Bronchial epithelial cell (primary cell): ENCODE results near the gene SEZ6L. TPM values are rescaled to one million over a fixed set of nuclear protein-coding genes. Genes with fewer than 3 reads are reported as not detected.

Source experiments
- DNase-seq: peaks from one replicate; pipeline ENCODE4 v3.0.0-alpha.2; 2010; ENCODE audit warnings: low read depth
- FAIRE-seq: peaks from 2 replicates; lab custom pipeline; 2011; peaks lifted over from hg19 to GRCh38; lab: Jason Lieb, UNC
- H3K27me3 ChIP-seq: 2 replicates; pipeline ENCODE4 v1.5.1; 2011; ENCODE audit warnings: low read length; ENCODE audit not compliant: control insufficient read depth, insufficient read depth
- H3K36me3 ChIP-seq: 2 replicates; pipeline ENCODE4 v1.5.1; 2011; ENCODE audit warnings: low read length; ENCODE audit not compliant: control insufficient read depth, insufficient read depth
- H3K4me3 ChIP-seq: 2 replicates; pipeline ENCODE4 v1.5.1; 2011; ENCODE audit warnings: mild to moderate bottlenecking, low read depth, low read length, control low read depth
- total RNA-seq: library from RNA; depleted of rRNA; stranded (reverse); fragments of >200 nt; gene quantifications from 2 replicates; pipeline ENCODE4 v1.2.1, GENCODE V29; 2014
- TF ChIP-seq, protein P1 (sequence below): IDR thresholded peaks from 2 replicates; pipeline ENCODE4 v1.5.1; 2011; ENCODE audit warnings: mild to moderate bottlenecking, moderate library complexity, low read length, control low read depth, inconsistent platforms; ENCODE audit not compliant: insufficient read depth, severe bottlenecking

The SEZ6L gene
- total RNA-seq, 1 donor from 2014 or later, result not detected

DNA sequence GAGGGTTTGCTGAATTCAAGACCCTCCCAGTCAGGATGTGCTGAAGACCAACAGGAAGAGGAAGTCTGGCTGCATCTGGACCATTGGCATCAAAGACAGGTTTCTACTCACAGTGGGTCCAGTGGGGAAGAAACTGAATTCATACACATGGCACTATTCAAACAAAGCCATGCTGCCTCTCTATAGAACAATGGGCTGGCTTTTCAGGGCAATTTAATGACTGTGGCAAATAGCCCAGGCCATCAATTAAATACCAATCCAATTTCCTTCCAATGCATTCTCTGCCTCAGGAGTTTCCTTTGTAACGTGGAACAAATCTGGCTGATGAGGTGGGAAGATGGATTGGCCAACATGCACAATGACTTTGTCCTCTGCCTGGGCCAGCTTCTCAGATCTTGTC is 98.6 kb downstream of the SEZ6L start:
- TF ChIP-seq, protein P1, sequence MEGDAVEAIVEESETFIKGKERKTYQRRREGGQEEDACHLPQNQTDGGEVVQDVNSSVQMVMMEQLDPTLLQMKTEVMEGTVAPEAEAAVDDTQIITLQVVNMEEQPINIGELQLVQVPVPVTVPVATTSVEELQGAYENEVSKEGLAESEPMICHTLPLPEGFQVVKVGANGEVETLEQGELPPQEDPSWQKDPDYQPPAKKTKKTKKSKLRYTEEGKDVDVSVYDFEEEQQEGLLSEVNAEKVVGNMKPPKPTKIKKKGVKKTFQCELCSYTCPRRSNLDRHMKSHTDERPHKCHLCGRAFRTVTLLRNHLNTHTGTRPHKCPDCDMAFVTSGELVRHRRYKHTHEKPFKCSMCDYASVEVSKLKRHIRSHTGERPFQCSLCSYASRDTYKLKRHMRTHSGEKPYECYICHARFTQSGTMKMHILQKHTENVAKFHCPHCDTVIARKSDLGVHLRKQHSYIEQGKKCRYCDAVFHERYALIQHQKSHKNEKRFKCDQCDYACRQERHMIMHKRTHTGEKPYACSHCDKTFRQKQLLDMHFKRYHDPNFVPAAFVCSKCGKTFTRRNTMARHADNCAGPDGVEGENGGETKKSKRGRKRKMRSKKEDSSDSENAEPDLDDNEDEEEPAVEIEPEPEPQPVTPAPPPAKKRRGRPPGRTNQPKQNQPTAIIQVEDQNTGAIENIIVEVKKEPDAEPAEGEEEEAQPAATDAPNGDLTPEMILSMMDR, result no peak
- no peak for DNase-seq
- H3K4me3 ChIP-seq, result no peak overlapping the region
- no peaks in the 10 kb centered on the region for H3K27me3 ChIP-seq
- H3K36me3 ChIP-seq, result no peaks in the 10 kb centered on the region
- FAIRE-seq, result no peak

DNA sequence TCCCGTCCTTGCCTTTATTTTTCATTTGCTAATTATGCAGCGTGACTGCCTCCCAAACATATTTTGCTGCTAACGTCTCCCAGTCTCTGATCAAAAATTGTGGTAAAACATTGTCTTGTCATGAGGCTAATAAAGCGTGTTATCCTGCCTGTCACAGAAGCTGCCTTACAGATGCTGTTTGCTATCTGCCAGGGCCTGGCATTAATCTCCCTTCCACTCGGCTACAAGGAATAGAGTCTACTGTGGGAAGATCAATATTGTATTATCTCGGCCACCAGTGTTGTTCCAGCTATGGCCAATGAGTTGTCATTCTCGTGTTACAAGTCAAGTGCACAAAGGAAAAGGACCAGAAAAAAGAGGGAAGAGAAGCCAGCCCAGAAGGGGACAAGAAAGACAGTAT is 100.3 kb downstream of the SEZ6L start:
- TF ChIP-seq, protein P1, result no peak
- no peak overlapping the region for H3K4me3 ChIP-seq
- H3K27me3 ChIP-seq, result no peaks in the 10 kb centered on the region
- FAIRE-seq (no peak), DNase-seq (no peak)
- H3K36me3 ChIP-seq, result no peaks in the 10 kb centered on the region

DNA sequence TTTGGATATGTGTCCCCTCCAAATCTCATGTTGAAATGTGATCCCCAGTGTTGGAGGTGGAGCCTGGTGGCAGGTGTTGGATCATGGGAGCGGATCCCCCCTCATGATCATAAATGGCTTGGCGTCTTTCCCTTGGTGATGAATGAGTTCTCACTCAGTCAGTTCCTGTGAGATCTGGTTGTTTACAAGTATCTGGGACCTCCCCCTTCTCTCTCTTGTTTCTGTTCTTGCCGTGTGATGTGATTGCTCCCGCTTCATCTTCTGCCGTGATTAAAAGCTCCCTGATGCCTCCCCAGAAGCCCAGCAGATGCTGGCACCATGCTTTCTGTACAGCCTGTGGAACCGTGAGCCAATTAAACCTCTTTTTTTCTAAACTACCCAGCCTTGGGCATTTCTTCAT is 102.2 kb downstream of the SEZ6L start:
- FAIRE-seq, result peak; percentile 13
- Histone ChIP-seq H3K27me3 (no peaks in the 10 kb centered on the region), H3K36me3 (no peaks in the 10 kb centered on the region), H3K4me3 (no peak overlapping the region)
- TF ChIP-seq, protein P1, result no peak
- DNase-seq, result no peak

DNA sequence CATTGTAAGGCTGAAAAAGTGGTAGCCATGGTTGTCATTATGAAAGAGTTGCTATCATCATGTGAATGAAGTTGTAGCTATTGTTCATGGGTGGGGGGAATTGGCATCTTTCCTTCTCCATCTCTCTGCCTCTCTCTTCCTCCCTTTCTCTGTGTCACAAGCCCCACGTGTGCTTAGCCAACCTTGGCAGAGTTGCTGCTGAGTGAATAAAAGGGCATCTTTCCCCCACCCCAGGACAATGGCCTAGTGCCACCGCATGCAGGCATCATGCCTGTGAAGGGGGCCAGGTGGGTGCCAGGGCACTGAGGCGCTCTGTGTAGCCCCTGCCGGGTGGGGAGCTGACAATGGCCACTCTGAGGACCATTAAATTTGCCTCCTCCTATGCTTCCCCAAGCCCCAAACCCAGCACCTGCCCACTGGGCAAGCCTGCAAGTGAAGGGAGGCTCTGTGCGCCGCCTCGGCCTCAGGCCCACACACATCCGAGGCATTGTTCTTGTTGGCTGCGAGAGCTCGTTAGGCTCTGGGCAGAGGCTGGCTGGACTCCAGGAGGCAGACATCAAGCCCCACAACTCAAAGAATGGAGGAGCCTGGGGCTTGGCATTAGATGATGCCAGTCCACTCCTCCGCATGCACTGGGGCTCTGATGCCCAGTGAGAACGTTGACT is 103.9 kb downstream of the SEZ6L start:
- FAIRE-seq, result no peak
- Histone ChIP-seq H3K27me3 (no peaks in the 10 kb centered on the region), H3K4me3 (no peak overlapping the region), H3K36me3 (no peaks in the 10 kb centered on the region)
- no peak for DNase-seq
- TF ChIP-seq, protein P1, result no peak

DNA sequence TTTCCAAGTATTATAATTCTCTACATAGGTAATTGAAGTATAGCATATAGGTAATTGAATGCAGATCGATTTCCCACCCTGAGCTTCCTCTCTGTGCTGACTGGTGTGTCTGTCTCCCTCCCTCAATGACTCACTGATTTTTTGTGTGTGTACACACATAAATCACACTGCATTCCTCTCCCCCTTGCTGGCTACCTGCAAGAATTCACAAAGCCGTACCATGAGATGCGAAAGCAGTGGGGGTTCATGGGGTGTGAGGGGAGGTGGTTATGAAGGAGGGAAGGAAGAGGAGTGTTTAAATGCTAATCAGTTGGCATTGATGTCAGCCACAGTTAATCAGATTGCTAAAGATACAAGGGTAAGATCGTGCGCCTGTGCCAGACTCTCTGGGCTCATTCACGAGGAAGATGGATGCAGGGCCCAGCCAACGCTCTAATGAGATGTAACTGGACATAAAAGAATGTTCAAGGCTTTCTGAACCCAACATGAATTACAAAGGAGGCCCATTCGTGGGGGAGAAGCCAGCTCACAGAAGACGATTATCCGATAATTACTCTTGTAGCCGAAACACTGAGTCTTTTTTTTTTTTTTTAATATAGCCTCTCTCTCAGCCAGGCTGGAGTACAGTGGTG is 107.4 kb downstream of the SEZ6L start:
- H3K4me3 ChIP-seq, result no peak overlapping the region
- no peaks in the 10 kb centered on the region for H3K27me3 ChIP-seq
- TF ChIP-seq, protein P1, result no peak
- DNase-seq (no peak), FAIRE-seq (no peak)
- no peaks in the 10 kb centered on the region for H3K36me3 ChIP-seq
